ENCODE data around the gene POMT2.

POMT2 gene

DNA sequence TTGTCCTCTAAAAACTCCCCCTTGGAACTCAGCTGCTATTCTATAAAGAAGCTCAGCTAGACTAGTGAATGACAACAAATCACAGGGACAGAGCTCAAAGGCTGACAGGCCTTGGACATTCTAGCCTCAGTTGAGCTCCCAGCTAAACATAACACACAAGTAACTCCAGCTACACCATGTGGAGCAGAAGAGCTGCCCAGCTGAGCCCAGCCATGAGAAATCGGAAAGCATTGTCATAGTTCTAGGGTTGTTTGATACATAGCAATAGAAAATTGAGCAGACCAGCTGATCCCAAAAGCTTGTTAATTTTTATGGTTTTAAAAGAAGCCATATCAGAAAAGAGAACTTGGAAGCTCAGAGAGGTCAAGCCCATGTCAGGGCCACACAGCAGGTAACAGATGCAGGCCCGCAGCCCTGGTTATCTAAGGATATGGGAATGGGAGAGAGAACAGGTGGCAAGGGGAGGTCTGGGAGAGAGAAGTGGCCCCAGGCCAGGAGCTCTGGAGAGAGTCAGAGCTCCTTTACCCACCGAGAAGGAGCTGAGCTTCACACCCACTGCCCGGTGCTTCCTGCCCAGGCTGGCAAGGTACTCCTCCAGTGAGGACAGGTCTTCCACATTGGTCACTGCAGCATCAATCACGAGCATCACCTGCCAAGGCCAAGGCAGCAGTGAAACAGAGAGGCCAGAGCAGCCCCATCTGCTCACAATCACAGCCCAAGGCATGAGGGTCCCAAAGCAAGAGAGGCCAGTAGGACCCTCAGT lies 52.6 kb downstream of the POMT2 start:
- no peak for TF ChIP-seq TARDBP (IDR thresholded peaks at IDR 0.05)
- TF ChIP-seq FOXK2 (IDR thresholded peaks at IDR 0.05) = no peak
- TF ChIP-seq SUZ12 (IDR thresholded peaks at IDR 0.05) = no peak
- no peak for TF ChIP-seq ARNT (IDR thresholded peaks at IDR 0.05)
- TF ChIP-seq CTBP1 (IDR thresholded peaks at IDR 0.05; ENCODE audit: borderline replicate concordance) = no peak
- TF ChIP-seq HDGF (IDR thresholded peaks at IDR 0.05; ENCODE audit: borderline replicate concordance) = no peak
- TF ChIP-seq PKNOX1 (IDR thresholded peaks at IDR 0.05) = no peak
- no peak for TF ChIP-seq NFRKB (IDR thresholded peaks at IDR 0.05)
- TF ChIP-seq ZNF384 (IDR thresholded peaks at IDR 0.05) = no peak
- TF ChIP-seq FOXM1 (IDR thresholded peaks at IDR 0.05; ENCODE audit: borderline replicate concordance) = no peak
- no peak for TF ChIP-seq SP1 (IDR thresholded peaks at IDR 0.05)
- TF ChIP-seq LEF1 (IDR thresholded peaks at IDR 0.05; ENCODE audit: borderline replicate concordance) = no peak
- no peak for TF ChIP-seq L3MBTL2 (conservative IDR thresholded peaks at IDR 0.05)
- ChIA-PET POLR2A (interaction anchor here (0.5 to 1.0 kb wide), 2 partner anchors 53 to 457 kb away, joined by 3 read pairs; partner anchors contain the start of genes GSTZ1 and POMT2), CTCF (interaction anchor here (1.1 kb wide), 1 partner anchor 48 kb away, joined by 3 read pairs; no protein-coding TSS in a partner anchor)
- DNase-seq (ENCODE audit: extremely low spot score) = no peak

DNA sequence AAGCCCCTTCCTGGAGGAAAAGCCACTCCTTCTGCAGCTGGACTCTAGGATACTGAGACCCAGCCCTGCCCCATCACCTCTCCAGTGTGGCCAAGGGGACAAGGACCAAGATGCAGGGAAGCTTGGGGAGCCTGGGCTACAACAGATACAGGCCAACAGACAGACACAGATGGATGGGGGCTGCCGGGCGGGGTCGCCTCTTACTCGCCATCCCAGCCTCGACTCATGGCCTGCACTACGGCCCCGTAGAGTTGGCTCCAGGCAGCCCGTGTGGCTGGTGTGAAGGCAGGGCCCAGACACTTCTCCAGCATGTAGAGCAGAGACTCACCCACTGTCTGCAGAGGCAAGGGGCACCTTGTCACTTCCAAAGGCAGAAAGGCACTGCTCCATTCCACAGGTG lies 54.3 kb downstream of the POMT2 start:
- POLR2A ChIA-PET = no interaction called here
- CTCF ChIA-PET = no interaction called here
- DNase-seq (ENCODE audit: extremely low spot score) = no peak
- TF ChIP-seq L3MBTL2 (conservative IDR thresholded peaks at IDR 0.05) = no peak
- no peak for TF ChIP-seq FOXM1 (IDR thresholded peaks at IDR 0.05; ENCODE audit: borderline replicate concordance)
- no peak for TF ChIP-seq HDGF (IDR thresholded peaks at IDR 0.05; ENCODE audit: borderline replicate concordance)
- TF ChIP-seq BHLHE40 (IDR thresholded peaks at IDR 0.05; ENCODE audit: borderline replicate concordance) = no peak
- no peak for TF ChIP-seq FOXA1 (IDR thresholded peaks at IDR 0.05)
- no peak for TF ChIP-seq ELF4 (IDR thresholded peaks at IDR 0.05)
- TF ChIP-seq ARNT (IDR thresholded peaks at IDR 0.05) = no peak
- TF ChIP-seq FOXK2 (IDR thresholded peaks at IDR 0.05) = no peak
- TF ChIP-seq SUZ12 (IDR thresholded peaks at IDR 0.05) = no peak
- TF ChIP-seq SP1 (IDR thresholded peaks at IDR 0.05) = no peak
- no peak for TF ChIP-seq ZNF384 (IDR thresholded peaks at IDR 0.05)
- TF ChIP-seq NFRKB (IDR thresholded peaks at IDR 0.05) = no peak
- TF ChIP-seq CTBP1 (IDR thresholded peaks at IDR 0.05; ENCODE audit: borderline replicate concordance) = no peak
- TF ChIP-seq LEF1 (IDR thresholded peaks at IDR 0.05; ENCODE audit: borderline replicate concordance) = no peak
- TF ChIP-seq TARDBP (IDR thresholded peaks at IDR 0.05) = no peak
- no peak for TF ChIP-seq PKNOX1 (IDR thresholded peaks at IDR 0.05)

DNA sequence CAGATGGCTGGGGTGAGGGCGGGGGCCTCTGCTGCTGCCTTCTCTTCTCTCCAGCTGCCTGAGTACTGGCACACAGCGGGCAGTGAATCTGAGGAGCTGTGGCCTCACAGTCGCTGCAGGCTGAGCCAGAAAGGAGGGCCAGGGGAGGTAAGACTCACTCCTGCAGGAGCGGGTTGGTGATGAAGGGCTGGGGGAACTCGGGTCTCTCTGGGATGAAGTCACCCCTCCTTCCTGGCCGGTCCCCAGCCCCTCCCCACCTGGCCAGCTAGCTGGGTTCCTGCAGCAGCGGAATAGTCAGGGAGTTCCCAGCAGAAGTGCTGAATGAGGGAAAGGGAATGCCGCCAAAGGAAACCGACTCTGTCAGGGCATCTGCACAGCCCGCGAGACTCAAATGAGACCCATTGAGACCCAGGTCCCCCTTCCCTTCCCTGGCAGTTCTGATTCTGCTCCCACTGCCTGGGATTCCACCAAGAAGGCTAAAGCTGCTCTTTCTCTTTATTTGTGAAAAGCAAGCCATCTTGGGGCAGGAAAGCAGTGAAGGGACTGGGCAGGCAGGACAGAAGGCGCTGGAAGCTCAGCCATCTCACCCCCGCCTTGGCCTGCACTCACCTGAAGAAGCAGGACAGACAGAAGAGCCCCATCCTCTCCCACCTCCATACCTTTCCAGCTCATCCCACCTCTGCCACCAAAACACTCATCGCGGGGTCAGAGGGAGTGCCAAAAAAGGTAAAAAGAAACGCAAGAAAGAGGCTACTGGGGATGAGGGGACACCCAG lies 54.9 kb downstream of the POMT2 start:
- no peak for DNase-seq (ENCODE audit: extremely low spot score)
- TF ChIP-seq SP1 (IDR thresholded peaks at IDR 0.05) (no peak), FOXM1 (IDR thresholded peaks at IDR 0.05; ENCODE audit: borderline replicate concordance) (no peak), CTBP1 (IDR thresholded peaks at IDR 0.05; ENCODE audit: borderline replicate concordance) (no peak), ARNT (IDR thresholded peaks at IDR 0.05) (no peak), HDGF (IDR thresholded peaks at IDR 0.05; ENCODE audit: borderline replicate concordance) (no peak), PKNOX1 (IDR thresholded peaks at IDR 0.05) (no peak), ELF4 (IDR thresholded peaks at IDR 0.05) (no peak), LEF1 (IDR thresholded peaks at IDR 0.05; ENCODE audit: borderline replicate concordance) (no peak), SUZ12 (IDR thresholded peaks at IDR 0.05) (no peak), NFRKB (IDR thresholded peaks at IDR 0.05) (no peak), FOXA1 (IDR thresholded peaks at IDR 0.05) (no peak), FOXK2 (IDR thresholded peaks at IDR 0.05) (no peak), ZNF384 (IDR thresholded peaks at IDR 0.05) (no peak), BHLHE40 (IDR thresholded peaks at IDR 0.05; ENCODE audit: borderline replicate concordance) (no peak), TARDBP (IDR thresholded peaks at IDR 0.05) (no peak)
- ChIA-PET CTCF (no interaction called here), POLR2A (no interaction called here)

DNA sequence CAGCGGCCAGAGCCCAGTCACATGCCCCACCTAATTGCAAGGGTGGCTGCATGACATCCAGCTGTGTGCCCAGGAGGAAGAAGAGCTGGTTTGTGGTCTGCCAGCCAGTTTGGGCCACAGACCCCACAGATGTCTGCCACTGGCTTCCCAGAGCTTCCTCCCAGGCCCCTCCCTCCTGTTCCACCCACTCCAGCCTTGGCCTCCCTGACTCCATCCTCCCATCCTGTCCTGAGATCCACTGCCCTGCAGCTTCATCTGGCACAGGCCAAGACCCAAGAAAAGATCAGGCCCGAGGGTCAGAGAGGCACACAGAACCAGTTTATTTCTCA lies 55.5 kb downstream of the POMT2 start:
- TF ChIP-seq ARNT (IDR thresholded peaks at IDR 0.05) (no peak), NFRKB (IDR thresholded peaks at IDR 0.05) (no peak), FOXK2 (IDR thresholded peaks at IDR 0.05) (no peak), LEF1 (IDR thresholded peaks at IDR 0.05; ENCODE audit: borderline replicate concordance) (no peak), HDGF (IDR thresholded peaks at IDR 0.05; ENCODE audit: borderline replicate concordance) (no peak)
- ChIA-PET POLR2A (no interaction called here), CTCF (no interaction called here)
- DNase-seq (ENCODE audit: extremely low spot score) = no peak

DNA sequence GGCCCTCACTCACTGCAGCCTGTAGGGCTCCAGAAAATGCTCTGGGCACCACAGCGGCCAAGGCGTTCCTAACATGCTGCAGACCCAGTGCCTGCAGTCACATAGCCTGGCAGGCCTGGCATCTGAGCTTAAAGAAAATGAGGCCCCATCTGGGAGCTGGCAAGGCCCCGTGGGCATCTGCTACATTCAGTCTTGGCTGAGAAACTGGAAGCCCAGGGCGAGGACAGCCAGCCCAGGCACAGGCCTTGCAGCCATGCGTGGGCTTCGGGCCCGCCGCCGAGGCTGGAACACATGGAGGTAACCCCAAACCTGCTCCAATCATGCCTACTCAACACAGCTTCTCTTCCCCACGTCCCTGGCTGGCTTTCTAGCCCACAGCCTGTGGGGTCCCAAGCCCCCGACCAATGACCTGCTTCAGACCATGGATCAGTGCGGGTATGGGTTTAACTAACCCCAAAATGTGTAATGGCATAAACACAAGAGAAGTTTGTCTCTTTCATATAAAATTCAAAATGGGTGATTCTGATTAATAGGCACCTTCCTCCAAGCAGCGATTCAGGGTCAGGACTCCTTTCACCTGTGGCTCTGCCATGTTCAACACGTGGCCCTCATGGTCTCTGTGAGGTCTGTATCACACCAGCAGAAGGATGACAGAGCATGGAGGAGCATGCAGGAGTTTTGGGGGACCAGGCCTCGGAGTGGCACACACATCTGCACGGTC lies 56.1 kb downstream of the POMT2 start:
- POLR2A ChIA-PET = no interaction called here

More for the DNA sequence above, 56.1 kb downstream of the POMT2 start:
- CTCF ChIA-PET = no interaction called here
- TF ChIP-seq SUZ12 (IDR thresholded peaks at IDR 0.05) = no peak
- no peak for TF ChIP-seq HDGF (IDR thresholded peaks at IDR 0.05; ENCODE audit: borderline replicate concordance)
- no peak for TF ChIP-seq ARNT (IDR thresholded peaks at IDR 0.05)
- TF ChIP-seq LEF1 (IDR thresholded peaks at IDR 0.05; ENCODE audit: borderline replicate concordance) = no peak
- TF ChIP-seq BHLHE40 (IDR thresholded peaks at IDR 0.05; ENCODE audit: borderline replicate concordance) = no peak
- TF ChIP-seq FOXK2 (IDR thresholded peaks at IDR 0.05) = no peak
- no peak for TF ChIP-seq CTBP1 (IDR thresholded peaks at IDR 0.05; ENCODE audit: borderline replicate concordance)
- no peak for TF ChIP-seq TARDBP (IDR thresholded peaks at IDR 0.05)
- no peak for TF ChIP-seq NFRKB (IDR thresholded peaks at IDR 0.05)
- TF ChIP-seq ZNF384 (IDR thresholded peaks at IDR 0.05) = no peak
- TF ChIP-seq FOXA1 (IDR thresholded peaks at IDR 0.05) = no peak
- TF ChIP-seq FOXM1 (IDR thresholded peaks at IDR 0.05; ENCODE audit: borderline replicate concordance) = no peak
- TF ChIP-seq L3MBTL2 (conservative IDR thresholded peaks at IDR 0.05) = no peak
- TF ChIP-seq ELF4 (IDR thresholded peaks at IDR 0.05) = no peak
- TF ChIP-seq SP1 (IDR thresholded peaks at IDR 0.05) = no peak
- TF ChIP-seq PKNOX1 (IDR thresholded peaks at IDR 0.05) = no peak
- no peak for DNase-seq (ENCODE audit: extremely low spot score)

Measured in HEK293T (cell line).